H9 (cell line): Measurements from ENCODE around the gene JPT2. TPM values are rescaled to one million over a fixed set of nuclear protein-coding genes. Genes with fewer than 3 reads are reported as not detected.

Experiments
- DNase-seq: peaks from one replicate; pipeline ENCODE4 v3.0.0-alpha.2; 2017
- H2AFZ ChIP-seq: one replicate; pipeline ENCODE4 v1.6.1; 2013; ENCODE audit warnings: mild to moderate bottlenecking, low read length, control low read depth, moderate library complexity
- H2AK5ac ChIP-seq: 2 replicates; pipeline ENCODE4 v1.6.1; 2013; ENCODE audit warnings: low read length, control low read depth, mixed read lengths; ENCODE audit not compliant: insufficient read length
- H2BK120ac ChIP-seq: one replicate; pipeline ENCODE4 v1.6.1; 2013; ENCODE audit warnings: low read depth, mild to moderate bottlenecking, low read length, control low read depth, inconsistent platforms; ENCODE audit not compliant: poor library complexity, severe bottlenecking
- H2BK12ac ChIP-seq: 2 replicates; pipeline ENCODE4 v1.6.1; 2013; ENCODE audit warnings: low read length, control low read depth, mixed read lengths, low read depth; ENCODE audit not compliant: insufficient read length
- H2BK15ac ChIP-seq: 2 replicates; pipeline ENCODE4 v1.6.1; 2013; ENCODE audit warnings: low read depth, low read length, control low read depth
- H2BK20ac ChIP-seq: one replicate; pipeline ENCODE4 v1.6.1; 2013; ENCODE audit warnings: low read depth, mild to moderate bottlenecking, low read length, control low read depth, inconsistent platforms; ENCODE audit not compliant: poor library complexity, severe bottlenecking
- H2BK5ac ChIP-seq: 2 replicates; pipeline ENCODE4 v1.6.1; 2013; ENCODE audit warnings: low read length, control low read depth, mixed read lengths; ENCODE audit not compliant: insufficient read length
- H3K14ac ChIP-seq: 2 replicates; pipeline ENCODE4 v1.6.1; 2013; ENCODE audit warnings: low read length, control low read depth; ENCODE audit not compliant: insufficient read depth
- H3K18ac ChIP-seq: 2 replicates; pipeline ENCODE4 v1.6.1; 2013; ENCODE audit warnings: low read depth, mild to moderate bottlenecking, mixed read lengths, low read length, control low read depth; ENCODE audit not compliant: insufficient read length
- H3K23ac ChIP-seq: 2 replicates; pipeline ENCODE4 v1.6.1; 2013; ENCODE audit warnings: low read length, control low read depth, mixed read lengths, low read depth; ENCODE audit not compliant: insufficient read length
- H3K23me2 ChIP-seq: 2 replicates; pipeline ENCODE4 v1.6.1; 2013; ENCODE audit warnings: low read depth, mild to moderate bottlenecking, mixed read lengths, low read length, control low read depth; ENCODE audit not compliant: insufficient read length, poor library complexity, severe bottlenecking
- H3K27ac ChIP-seq: 2 replicates; pipeline ENCODE4 v1.5.1; 2013; ENCODE audit warnings: low read length, control low read depth, mixed read lengths, low read depth; ENCODE audit not compliant: insufficient read length
- H3K27me3 ChIP-seq: 2 replicates; pipeline ENCODE4 v1.6.1; 2013; ENCODE audit warnings: low read length, control low read depth, inconsistent platforms; ENCODE audit not compliant: insufficient read depth
- H3K4ac ChIP-seq: 2 replicates; pipeline ENCODE4 v1.6.1; 2013; ENCODE audit warnings: low read depth, mild to moderate bottlenecking, control low read depth, inconsistent platforms, low read length, moderate library complexity
- H3K4me1 ChIP-seq: 2 replicates; pipeline ENCODE4 v1.6.1; 2013; ENCODE audit warnings: low read length, control low read depth, inconsistent platforms; ENCODE audit not compliant: insufficient read depth
- H3K4me2 ChIP-seq: 2 replicates; pipeline ENCODE4 v1.6.1; 2013; ENCODE audit warnings: low read length, control low read depth, mixed read lengths; ENCODE audit not compliant: insufficient read length, insufficient read depth
- H3K56ac ChIP-seq: 2 replicates; pipeline ENCODE4 v1.6.1; 2013; ENCODE audit warnings: low read depth, mild to moderate bottlenecking, mixed read lengths, low read length, control low read depth; ENCODE audit not compliant: insufficient read length
- H3K79me1 ChIP-seq: 2 replicates; pipeline ENCODE4 v1.6.1; 2013; ENCODE audit warnings: low read depth, mild to moderate bottlenecking, moderate library complexity, low read length, control low read depth, inconsistent platforms; ENCODE audit not compliant: insufficient read depth, poor library complexity, severe bottlenecking
- H3K79me2 ChIP-seq: 2 replicates; pipeline ENCODE4 v1.6.1; 2013; ENCODE audit warnings: low read length, control low read depth, inconsistent platforms; ENCODE audit not compliant: insufficient read depth
- H3K9ac ChIP-seq: 2 replicates; pipeline ENCODE4 v1.6.1; 2013; ENCODE audit warnings: low read length, control low read depth, mixed read lengths; ENCODE audit not compliant: insufficient read length; ENCODE audit errors: extremely low read depth
- H3K9me3 ChIP-seq: one replicate; pipeline ENCODE4 v1.6.1; 2013; ENCODE audit warnings: low read depth, low read length, inconsistent platforms; ENCODE audit not compliant: control insufficient read depth
- H3T11ph ChIP-seq: one replicate; pipeline ENCODE4 v1.6.1; 2013; ENCODE audit warnings: mild to moderate bottlenecking, low read length, control low read depth, inconsistent platforms
- H4K20me1 ChIP-seq: one replicate; pipeline ENCODE4 v1.6.1; 2013; ENCODE audit not compliant: control insufficient read depth, insufficient read length, insufficient read depth
- H4K5ac ChIP-seq: 2 replicates; pipeline ENCODE4 v1.6.1; 2013; ENCODE audit warnings: low read depth, mild to moderate bottlenecking, mixed read lengths, low read length, control low read depth; ENCODE audit not compliant: insufficient read length
- H4K8ac ChIP-seq: replicated peaks from 2 replicates; pipeline ENCODE4 v1.6.1; 2013; ENCODE audit warnings: low read length, control low read depth, mixed read lengths, low read depth; ENCODE audit not compliant: insufficient read length
- H4K91ac ChIP-seq: 2 replicates; pipeline ENCODE4 v1.6.1; 2013; ENCODE audit warnings: low read depth, mild to moderate bottlenecking, moderate library complexity, mixed read lengths, low read length, control low read depth; ENCODE audit not compliant: insufficient read length
- H3K27ac Mint-ChIP-seq, 3 experiments: 2 replicates in 2 of 3; 3 replicates in 1 of 3; pipeline ENCODE4 v1.8.0; 2020 to 2021; ENCODE audit warnings: mixed read lengths in 3 of 3, mild to moderate bottlenecking in 1 of 3, moderate library complexity in 1 of 3
- H3K27me3 Mint-ChIP-seq: 2 replicates; pipeline ENCODE4 v1.8.0; 2021; ENCODE audit warnings: low read depth, mild to moderate bottlenecking, moderate library complexity, mixed read lengths
- H3K36me3 Mint-ChIP-seq, 3 experiments: 2 replicates in 2 of 3; 3 replicates in 1 of 3; pipeline ENCODE4 v1.8.0; 2020 to 2021; ENCODE audit warnings: low read depth in 3 of 3, mixed read lengths in 3 of 3; ENCODE audit not compliant: insufficient read depth in 1 of 3
- H3K4me1 Mint-ChIP-seq, 2 experiments: 2 replicates each; pipeline ENCODE4 v1.8.0; 2020; ENCODE audit warnings: mixed read lengths in 2 of 2
- H3K4me3 Mint-ChIP-seq, 2 experiments: 2 replicates in 1 of 2; 3 replicates in 1 of 2; pipeline ENCODE4 v1.8.0; 2020 to 2021; ENCODE audit warnings: mild to moderate bottlenecking in 2 of 2, mixed read lengths in 2 of 2, moderate library complexity in 1 of 2
- H3K9me3 Mint-ChIP-seq, 2 experiments: 2 replicates in 1 of 2; 3 replicates in 1 of 2; pipeline ENCODE4 v1.8.0; 2020; ENCODE audit warnings: mild to moderate bottlenecking in 2 of 2, mixed read lengths in 2 of 2, moderate library complexity in 1 of 2
- WGBS: extraction: QIAGEN DNeasy Blood & Tissue Kit; methylation state at CpG from one replicate; pipeline ENCODE4 v1.1.7; 2013; ENCODE audit warnings: missing lambda C conversion rate, low lambda C conversion rate, mixed read lengths; ENCODE audit not compliant: insufficient read length; ENCODE audit errors: extremely low coverage; 5-methylcytosine and 5-hydroxymethylcytosine counted together
- total RNA-seq: library from RNA; stranded (reverse); gene quantifications from 2 replicates; pipeline ENCODE4 v1.2.1, GENCODE V29; 2021
- TF ChIP-seq, protein P1 (sequence below): fragments of 200-600 bp; sonication (generic); conservative IDR thresholded peaks from 3 replicates; pipeline ENCODE4 v1.8.0; 2021; ENCODE audit warnings: antibody characterized with exemption, mild to moderate bottlenecking

The JPT2 gene
- total RNA-seq, 1 experiment from 2014 or later: 206 TPM

DNA sequence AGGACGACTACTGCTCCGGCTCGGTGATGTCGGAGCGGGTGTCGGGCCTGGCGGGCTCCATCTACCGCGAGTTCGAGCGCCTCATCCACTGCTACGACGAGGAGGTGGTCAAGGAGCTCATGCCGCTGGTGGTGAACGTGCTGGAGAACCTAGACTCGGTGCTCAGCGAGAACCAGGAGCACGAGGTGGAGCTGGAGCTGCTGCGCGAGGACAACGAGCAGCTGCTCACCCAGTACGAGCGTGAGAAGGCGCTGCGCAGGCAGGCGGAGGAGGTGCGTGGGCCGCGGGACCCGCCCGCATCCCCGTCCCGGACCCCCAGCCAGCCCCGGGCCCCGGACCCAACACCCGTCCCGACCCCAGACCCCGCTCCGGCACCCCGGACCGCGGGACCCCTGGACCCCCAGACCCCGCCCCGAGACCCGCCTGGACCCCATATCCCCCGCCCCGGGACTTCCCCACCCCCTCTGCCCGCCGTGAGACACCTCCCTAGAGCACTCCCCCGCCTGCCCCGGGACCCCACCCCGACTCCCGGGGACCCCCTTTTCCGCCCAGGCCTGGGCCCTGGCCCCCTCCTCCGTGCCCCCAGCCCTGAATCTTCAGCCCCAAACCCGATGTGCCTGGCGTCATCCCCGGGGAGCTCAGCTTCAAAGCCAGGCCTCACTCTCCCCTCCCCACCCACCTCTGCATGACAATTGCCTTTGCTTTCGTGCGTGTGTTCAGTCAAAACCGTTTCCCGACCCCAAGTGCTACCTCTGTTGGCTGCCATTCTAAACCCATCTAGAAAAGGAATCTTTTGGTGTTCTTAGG, 28.5 kb downstream of the JPT2 start:
- Histone ChIP-seq H4K91ac (no peak overlapping the region), H2AFZ (no peak overlapping the region), H4K8ac (no peak overlapping the region), H3K14ac (peak overlapping the region; percentile 44; the same call in 1 of the 2 replicates), H3T11ph (no peak overlapping the region), H4K5ac (no peak overlapping the region), H2BK12ac (no peak overlapping the region), H3K23me2 (peaks cover 7% of the 10 kb centered on the region), H3K4me2 (peak overlapping the region; percentile 65), H3K9ac (peak overlapping the region; percentile 63), H3K23ac (no peak overlapping the region), H3K4ac (no peak overlapping the region), H3K27me3 (no peaks in the 10 kb centered on the region), H3K79me2 (peaks cover 1% of the 10 kb centered on the region), H2BK15ac (no peak overlapping the region), H3K9me3 (no peaks in the 10 kb centered on the region), H3K18ac (no peak overlapping the region), H2BK120ac (no peak overlapping the region), H3K4me1 (peaks cover 3% of the 10 kb centered on the region), H3K27ac (no peak overlapping the region), H2BK20ac (no peak overlapping the region), H2AK5ac (no peak overlapping the region), H2BK5ac (no peak overlapping the region), H4K20me1 (no peaks in the 10 kb centered on the region), H3K79me1 (peaks cover 10% of the 10 kb centered on the region), H3K56ac (no peak overlapping the region)
- H3K4me1 Mint-ChIP-seq: peaks cover 19 to 26% of the 10 kb centered on the region in 2 experiments
- H3K36me3 Mint-ChIP-seq: peaks cover 9 to 18% (median 11%) of the 10 kb centered on the region in 3 experiments
- peak overlapping the region in 1 of 3 experiments; percentile 23; a peak in 1 of 7 replicates for H3K27ac Mint-ChIP-seq
- TF ChIP-seq, protein P1, sequence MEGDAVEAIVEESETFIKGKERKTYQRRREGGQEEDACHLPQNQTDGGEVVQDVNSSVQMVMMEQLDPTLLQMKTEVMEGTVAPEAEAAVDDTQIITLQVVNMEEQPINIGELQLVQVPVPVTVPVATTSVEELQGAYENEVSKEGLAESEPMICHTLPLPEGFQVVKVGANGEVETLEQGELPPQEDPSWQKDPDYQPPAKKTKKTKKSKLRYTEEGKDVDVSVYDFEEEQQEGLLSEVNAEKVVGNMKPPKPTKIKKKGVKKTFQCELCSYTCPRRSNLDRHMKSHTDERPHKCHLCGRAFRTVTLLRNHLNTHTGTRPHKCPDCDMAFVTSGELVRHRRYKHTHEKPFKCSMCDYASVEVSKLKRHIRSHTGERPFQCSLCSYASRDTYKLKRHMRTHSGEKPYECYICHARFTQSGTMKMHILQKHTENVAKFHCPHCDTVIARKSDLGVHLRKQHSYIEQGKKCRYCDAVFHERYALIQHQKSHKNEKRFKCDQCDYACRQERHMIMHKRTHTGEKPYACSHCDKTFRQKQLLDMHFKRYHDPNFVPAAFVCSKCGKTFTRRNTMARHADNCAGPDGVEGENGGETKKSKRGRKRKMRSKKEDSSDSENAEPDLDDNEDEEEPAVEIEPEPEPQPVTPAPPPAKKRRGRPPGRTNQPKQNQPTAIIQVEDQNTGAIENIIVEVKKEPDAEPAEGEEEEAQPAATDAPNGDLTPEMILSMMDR: no peak
- no peak for DNase-seq
- peak overlapping the region; percentile 91 to 93 for H3K4me3 Mint-ChIP-seq
- peaks cover 0 to 3% of the 10 kb centered on the region in 2 experiments; a peak in 1 of 5 replicates for H3K9me3 Mint-ChIP-seq
- peaks cover 6% of the 10 kb centered on the region; the same call in 1 of the 2 replicates for H3K27me3 Mint-ChIP-seq
- no CpG with 5 or more reads among the region's 62 CpGs for WGBS
